BJ (cell line): ENCODE results near the gene ITGB8. TPM values are rescaled to one million over a fixed set of nuclear protein-coding genes. Genes with fewer than 3 reads are reported as not detected.

Experiments
- CTCF ChIA-PET: fragments of 350-600 bp; formaldehyde crosslinking; extraction: SDS; loops from one replicate; lab custom pipeline; 2021; ENCODE audit warnings: antibody characterized with exemption, inconsistent platforms; lab: Yijun Ruan, JAX
- POLR2A ChIA-PET: fragments of 300-600 bp; sonication (Branson Sonifier 250); formaldehyde crosslinking; extraction: SDS; loops from one replicate; lab custom pipeline; 2021; ENCODE audit warnings: antibody characterized with exemption; lab: Charles Lee
- DNase-seq: peaks from one replicate; pipeline ENCODE4 v3.0.0-alpha.2; 2011; ENCODE audit warnings: low read depth
- H3K27me3 ChIP-seq: 2 replicates; pipeline ENCODE4 v1.6.0; 2011; ENCODE audit warnings: low read length; ENCODE audit not compliant: control insufficient read depth, insufficient read depth
- H3K36me3 ChIP-seq: 2 replicates; pipeline ENCODE4 v1.5.1; 2011; ENCODE audit warnings: low read length; ENCODE audit not compliant: control insufficient read depth, insufficient read depth
- H3K4me3 ChIP-seq: 2 replicates; pipeline ENCODE4 v1.5.1; 2011; ENCODE audit warnings: low read depth, mild to moderate bottlenecking, control low read depth, low read length
- polyA plus RNA-seq: library from polyadenylated mRNA; depleted of rRNA; stranded (reverse); fragments of >200 nt; gene quantifications from 2 replicates; pipeline ENCODE4 v1.2.3, GENCODE V29; 2011
- TF ChIP-seq, protein P1 (sequence below): IDR thresholded peaks from 2 replicates; pipeline ENCODE4 v1.5.1; 2011; ENCODE audit warnings: low read depth, mild to moderate bottlenecking, control low read depth, inconsistent platforms, low read length, moderate library complexity; ENCODE audit not compliant: insufficient read depth

ITGB8 gene
- polyA plus RNA-seq, 1 experiment = 0.58 TPM

DNA sequence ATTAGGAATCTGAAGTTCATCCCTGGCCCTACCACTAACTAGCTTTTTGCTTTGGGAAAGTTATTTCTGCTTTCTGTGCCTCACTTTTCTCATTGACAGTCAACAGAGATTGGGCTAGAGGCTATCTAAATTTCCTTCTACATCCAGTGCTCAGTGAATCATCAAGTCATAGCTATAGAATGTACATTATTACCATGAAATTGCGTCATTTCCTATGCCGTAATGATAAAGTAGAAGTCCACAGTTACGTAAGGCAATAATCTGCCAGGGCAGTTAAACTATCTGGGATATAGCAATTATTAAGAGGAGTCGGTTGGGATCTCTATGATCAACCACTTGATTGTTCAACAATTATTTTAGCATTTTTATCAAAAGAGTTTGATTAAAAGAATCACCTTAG, 64.4 kb downstream of the ITGB8 start:
- TF ChIP-seq, protein P1, sequence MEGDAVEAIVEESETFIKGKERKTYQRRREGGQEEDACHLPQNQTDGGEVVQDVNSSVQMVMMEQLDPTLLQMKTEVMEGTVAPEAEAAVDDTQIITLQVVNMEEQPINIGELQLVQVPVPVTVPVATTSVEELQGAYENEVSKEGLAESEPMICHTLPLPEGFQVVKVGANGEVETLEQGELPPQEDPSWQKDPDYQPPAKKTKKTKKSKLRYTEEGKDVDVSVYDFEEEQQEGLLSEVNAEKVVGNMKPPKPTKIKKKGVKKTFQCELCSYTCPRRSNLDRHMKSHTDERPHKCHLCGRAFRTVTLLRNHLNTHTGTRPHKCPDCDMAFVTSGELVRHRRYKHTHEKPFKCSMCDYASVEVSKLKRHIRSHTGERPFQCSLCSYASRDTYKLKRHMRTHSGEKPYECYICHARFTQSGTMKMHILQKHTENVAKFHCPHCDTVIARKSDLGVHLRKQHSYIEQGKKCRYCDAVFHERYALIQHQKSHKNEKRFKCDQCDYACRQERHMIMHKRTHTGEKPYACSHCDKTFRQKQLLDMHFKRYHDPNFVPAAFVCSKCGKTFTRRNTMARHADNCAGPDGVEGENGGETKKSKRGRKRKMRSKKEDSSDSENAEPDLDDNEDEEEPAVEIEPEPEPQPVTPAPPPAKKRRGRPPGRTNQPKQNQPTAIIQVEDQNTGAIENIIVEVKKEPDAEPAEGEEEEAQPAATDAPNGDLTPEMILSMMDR = no peak
- Histone ChIP-seq H3K27me3 (no peaks in the 10 kb centered on the region), H3K36me3 (no peaks in the 10 kb centered on the region), H3K4me3 (no peak overlapping the region)
- ChIA-PET CTCF (no interaction called here), POLR2A (no interaction called here)
- no peak for DNase-seq

DNA sequence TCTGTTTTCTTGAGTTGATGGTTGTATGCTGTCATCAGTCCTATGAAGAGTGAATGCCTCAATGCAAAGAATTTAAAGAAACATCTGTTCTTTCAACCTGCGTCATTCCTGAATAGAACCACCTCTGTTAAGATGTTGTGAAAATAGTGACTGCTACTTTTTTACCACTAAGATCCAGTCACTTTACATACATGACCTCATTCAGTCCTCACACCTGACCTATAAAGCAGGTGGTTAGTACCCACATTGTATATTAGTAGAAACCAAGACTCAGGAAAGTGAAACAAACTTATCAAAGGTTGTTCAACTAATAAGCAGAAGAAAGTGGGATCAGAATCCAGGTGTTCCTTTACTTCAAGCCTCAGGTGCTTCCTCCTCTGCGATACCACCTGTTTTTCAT, 64.8 kb downstream of the ITGB8 start:
- ChIA-PET POLR2A (no interaction called here), CTCF (no interaction called here)
- Histone ChIP-seq H3K36me3 (no peaks in the 10 kb centered on the region), H3K4me3 (no peak overlapping the region), H3K27me3 (no peaks in the 10 kb centered on the region)
- TF ChIP-seq, protein P1 = no peak
- no peak for DNase-seq

- CTCF ChIA-PET = no interaction called here
- POLR2A ChIA-PET = no interaction called here
- Histone ChIP-seq H3K27me3 (no peaks in the 10 kb centered on the region), H3K4me3 (no peak overlapping the region), H3K36me3 (no peaks in the 10 kb centered on the region)
- DNase-seq = no peak
- TF ChIP-seq, protein P1 = no peak
These were observed 68.8 kb downstream of the ITGB8 start for GRCh38 chr7:20399521-20399920.

DNA sequence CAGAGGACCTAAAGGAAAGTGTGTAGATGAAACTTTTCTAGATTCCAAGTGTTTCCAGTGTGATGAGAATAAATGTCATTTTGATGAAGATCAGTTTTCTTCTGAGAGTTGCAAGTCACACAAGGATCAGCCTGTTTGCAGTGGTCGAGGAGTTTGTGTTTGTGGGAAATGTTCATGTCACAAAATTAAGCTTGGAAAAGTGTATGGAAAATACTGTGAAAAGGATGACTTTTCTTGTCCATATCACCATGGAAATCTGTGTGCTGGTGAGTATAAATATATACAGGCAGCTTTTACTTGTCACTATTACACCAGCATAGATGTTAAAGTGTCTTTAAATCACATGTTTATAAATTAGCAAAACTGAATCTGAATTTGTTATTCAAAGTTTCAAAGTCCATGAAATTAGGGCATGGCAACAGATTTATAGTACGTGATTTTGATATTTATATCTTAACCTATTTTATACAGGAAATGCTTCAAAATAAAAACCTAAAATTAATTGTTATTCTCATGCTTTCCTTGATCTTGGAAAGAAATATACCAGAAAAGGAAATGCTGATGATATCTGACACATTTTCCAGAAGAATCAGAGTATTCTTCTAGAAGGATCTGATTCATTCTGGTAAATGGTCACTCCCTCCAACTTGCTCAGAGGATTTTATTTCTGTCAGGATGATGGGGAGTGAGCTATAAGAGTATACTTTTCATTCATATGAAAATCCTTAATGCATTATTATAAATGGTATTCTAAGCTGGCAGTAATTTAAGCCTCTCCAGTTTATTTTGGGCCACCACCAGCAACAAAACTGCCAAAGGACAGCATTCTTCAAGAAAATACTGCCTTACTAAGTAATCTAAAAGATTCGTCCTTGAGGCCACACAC, 71.4 kb downstream of the ITGB8 start:
- Histone ChIP-seq H3K36me3 (no peaks in the 10 kb centered on the region), H3K27me3 (no peaks in the 10 kb centered on the region), H3K4me3 (no peak overlapping the region)
- TF ChIP-seq, protein P1 = no peak
- POLR2A ChIA-PET = no interaction called here
- DNase-seq = no peak
- CTCF ChIA-PET = interaction anchor here (0.8 to 1.6 kb wide), 5 partner anchors 10 to 1929 kb away, joined by 3 to 5 read pairs (median 4); partner anchors contain the start of gene ITGB8

DNA sequence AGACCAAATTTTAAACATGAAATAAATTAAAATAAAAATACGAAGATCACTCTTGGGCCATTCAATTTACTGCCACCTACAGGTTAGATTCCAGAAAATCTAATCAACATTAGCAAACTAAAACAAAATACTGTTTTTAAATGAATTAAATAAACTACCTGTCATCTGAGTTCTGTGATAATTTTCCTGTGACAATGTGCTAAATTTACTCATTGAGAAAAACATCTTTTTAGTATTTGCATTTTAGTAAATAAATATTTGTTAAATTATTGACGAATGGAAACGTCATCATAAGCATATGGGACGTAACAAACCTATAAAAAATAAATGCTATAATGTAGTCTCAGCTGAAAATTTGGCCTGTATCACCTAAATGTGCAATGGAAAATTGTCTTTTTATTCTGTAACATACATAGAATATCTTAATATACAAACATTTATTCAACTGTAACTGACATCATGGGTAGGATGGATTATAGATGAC, 72.1 kb downstream of the ITGB8 start:
- POLR2A ChIA-PET = no interaction called here

More for the DNA sequence above, 72.1 kb downstream of the ITGB8 start:
- H3K36me3 ChIP-seq = no peaks in the 10 kb centered on the region
- no peak for DNase-seq
- no peaks in the 10 kb centered on the region for H3K27me3 ChIP-seq
- TF ChIP-seq, protein P1 = peak; percentile 42
- CTCF ChIA-PET = interaction anchor here (1.0 to 1.6 kb wide), 5 partner anchors 9 to 72 kb away, joined by 3 to 5 read pairs (median 4); partner anchors contain the start of gene ITGB8
- H3K4me3 ChIP-seq = no peak overlapping the region
